H1 (cell line): ENCODE data around the gene DERL3. TPM values are rescaled to one million over a fixed set of nuclear protein-coding genes. Genes with fewer than 3 reads are reported as not detected.

Experiments used
- CTCF ChIA-PET: fragments of 300-600 bp; sonication (Branson Sonifier 250); formaldehyde crosslinking; loops from one replicate; lab custom pipeline; 2021; ENCODE audit not compliant: partially characterized antibody; lab: Charles Lee
- POLR2A ChIA-PET: fragments of 300-600 bp; sonication (Branson Sonifier 250); formaldehyde crosslinking; loops from one replicate; lab custom pipeline; 2021; ENCODE audit warnings: inconsistent platforms; ENCODE audit not compliant: partially characterized antibody; lab: Charles Lee
- DNase-seq, 2 experiments: peaks; one replicate each; pipeline versions ENCODE4 v3.0.0 to v3.0.0-alpha.2; 2010 to 2022; ENCODE audit warnings: low spot score in 2 of 2, low read depth in 1 of 2, mixed read lengths in 1 of 2
- FAIRE-seq: peaks from 2 replicates; lab custom pipeline; 2011; peaks lifted over from hg19 to GRCh38; lab: Jason Lieb, UNC
- H2AFZ ChIP-seq: 2 replicates; pipeline ENCODE4 v1.8.1; 2012; ENCODE audit warnings: low read length, inconsistent platforms
- H2AK5ac ChIP-seq: 2 replicates; pipeline ENCODE4 v1.6.1; 2013; ENCODE audit warnings: low read depth, low read length
- H2BK120ac ChIP-seq: replicated peaks from 2 replicates; pipeline ENCODE3; 2013; ENCODE audit warnings: low read depth, low read length, inconsistent platforms
- H2BK12ac ChIP-seq: 2 replicates; pipeline ENCODE4 v1.6.1; 2013; ENCODE audit warnings: low read depth, low read length
- H2BK15ac ChIP-seq: 2 replicates; pipeline ENCODE4 v1.6.1; 2013; ENCODE audit warnings: low read length
- H2BK20ac ChIP-seq: 2 replicates; pipeline ENCODE4 v1.6.1; 2013; ENCODE audit warnings: low read length
- H2BK5ac ChIP-seq: 2 replicates; pipeline ENCODE4 v1.6.1; 2013; ENCODE audit warnings: low read depth, low read length
- H3K14ac ChIP-seq: 2 replicates; pipeline ENCODE4 v1.6.1; 2013; ENCODE audit warnings: inconsistent platforms; ENCODE audit not compliant: insufficient read length
- H3K18ac ChIP-seq: 2 replicates; pipeline ENCODE4 v1.6.1; 2013; ENCODE audit warnings: low read length; ENCODE audit errors: extremely low read depth
- H3K23ac ChIP-seq: 2 replicates; pipeline ENCODE4 v1.6.1; 2013; ENCODE audit warnings: inconsistent platforms; ENCODE audit not compliant: insufficient read length
- H3K23me2 ChIP-seq: 2 replicates; pipeline ENCODE4 v1.6.1; 2013; ENCODE audit warnings: low read depth, low read length
- H3K27ac ChIP-seq: 2 replicates; pipeline ENCODE4 v1.6.1; 2011; ENCODE audit warnings: low read depth, low read length, inconsistent platforms
- H3K27me3 ChIP-seq, 4 experiments: replicated peaks in 1 of 4; 1 replicate in 1 of 4; 2 replicates in 3 of 4; pipeline versions ENCODE4 v1.6.1 to v1.8.1; 2011 to 2013; ENCODE audit warnings: low read length in 3 of 4, mild to moderate bottlenecking in 3 of 4, inconsistent platforms in 2 of 4, mixed read lengths in 2 of 4, moderate library complexity in 1 of 4; ENCODE audit not compliant: control insufficient read depth in 3 of 4, insufficient read depth in 3 of 4; ENCODE audit errors: extremely low read depth in 1 of 4
- H3K36me3 ChIP-seq, 4 experiments: 2 replicates each; pipeline versions ENCODE4 v1.6.1 to v1.8.1; 2011 to 2013; ENCODE audit warnings: mild to moderate bottlenecking in 4 of 4, low read length in 3 of 4, moderate library complexity in 2 of 4, control low read depth in 1 of 4, inconsistent platforms in 1 of 4; ENCODE audit not compliant: insufficient read depth in 4 of 4, control insufficient read depth in 2 of 4
- H3K4ac ChIP-seq: replicated peaks from 2 replicates; pipeline ENCODE3; 2013; ENCODE audit warnings: low read length, low read depth, mixed read lengths, inconsistent platforms; ENCODE audit not compliant: insufficient read length
- H3K4me1 ChIP-seq, 4 experiments: replicated peaks in 1 of 4; 1 replicate in 1 of 4; 2 replicates in 3 of 4; pipeline versions ENCODE4 v1.6.1 to v1.8.1; 2011 to 2013; ENCODE audit warnings: low read length in 3 of 4, inconsistent platforms in 2 of 4, mixed read lengths in 1 of 4; ENCODE audit not compliant: insufficient read depth in 4 of 4, control insufficient read depth in 3 of 4
- H3K4me2 ChIP-seq, 2 experiments: 2 replicates each; pipeline versions ENCODE4 v1.6.1 to v1.8.1; 2011 to 2013; ENCODE audit warnings: low read depth in 2 of 2, low read length in 2 of 2, control low read depth in 1 of 2, inconsistent platforms in 1 of 2, mild to moderate bottlenecking in 1 of 2; ENCODE audit not compliant: insufficient read depth in 1 of 2
- H3K4me3 ChIP-seq, 4 experiments: fragments of 200-600, 300-600 bp in 1 of 4; sonication (generic), shearing (Covaris generic), sonication (Bioruptor Twin) in 1 of 4; 2 replicates each; pipeline versions ENCODE4 v1.5.1 to v1.8.1; 2011 to 2016; ENCODE audit warnings: low read length in 4 of 4, low read depth in 3 of 4, control low read depth in 2 of 4, inconsistent platforms in 2 of 4, mild to moderate bottlenecking in 2 of 4, mixed read lengths in 1 of 4, moderate library complexity in 1 of 4; ENCODE audit not compliant: insufficient read depth in 2 of 4; ENCODE audit errors: extremely low read depth in 1 of 4
- H3K56ac ChIP-seq: replicated peaks from 2 replicates; pipeline ENCODE3; 2013; ENCODE audit warnings: low read depth, mild to moderate bottlenecking, mixed read lengths, low read length, inconsistent platforms; ENCODE audit not compliant: insufficient read length
- H3K79me1 ChIP-seq: 2 replicates; pipeline ENCODE4 v1.6.1; 2013; ENCODE audit warnings: low read depth, low read length, control low read depth
- H3K79me2 ChIP-seq, 2 experiments: 2 replicates each; pipeline versions ENCODE4 v1.6.1 to v1.8.1; 2012 to 2013; ENCODE audit warnings: low read length in 2 of 2, mild to moderate bottlenecking in 2 of 2, inconsistent platforms in 1 of 2; ENCODE audit not compliant: insufficient read depth in 2 of 2, control insufficient read depth in 1 of 2
- H3K9ac ChIP-seq, 4 experiments: replicated peaks in 1 of 4; 1 replicate in 1 of 4; 2 replicates in 3 of 4; pipeline versions ENCODE4 v1.6.1 to v1.8.1; 2011 to 2013; ENCODE audit warnings: low read depth in 3 of 4, low read length in 3 of 4, control low read depth in 2 of 4, mild to moderate bottlenecking in 2 of 4, moderate library complexity in 2 of 4, inconsistent platforms in 1 of 4; ENCODE audit errors: extremely low read depth in 1 of 4
- H3K9me3 ChIP-seq, 2 experiments: 2 replicates each; pipeline versions ENCODE4 v1.6.1 to v1.8.1; 2012 to 2013; ENCODE audit warnings: mild to moderate bottlenecking in 2 of 2, moderate library complexity in 2 of 2, control low read depth in 1 of 2, inconsistent platforms in 1 of 2, low read depth in 1 of 2, low read length in 1 of 2, mixed read lengths in 1 of 2; ENCODE audit not compliant: insufficient read depth in 2 of 2
- H4K20me1 ChIP-seq, 2 experiments: replicated peaks in 1 of 2; 2 replicates each; pipeline versions ENCODE3 to v1.8.1; 2011 to 2013; ENCODE audit warnings: inconsistent platforms in 2 of 2, low read length in 2 of 2, mild to moderate bottlenecking in 1 of 2; ENCODE audit not compliant: insufficient read depth in 2 of 2, control insufficient read depth in 1 of 2
- H4K5ac ChIP-seq: 2 replicates; pipeline ENCODE4 v1.6.1; 2013; ENCODE audit warnings: low read length, low read depth, mixed read lengths, inconsistent platforms; ENCODE audit not compliant: insufficient read length
- H4K8ac ChIP-seq: 2 replicates; pipeline ENCODE4 v1.8.0; 2013; ENCODE audit warnings: mild to moderate bottlenecking, moderate library complexity, low read length, inconsistent platforms; ENCODE audit not compliant: insufficient read depth; ENCODE audit errors: extremely low read depth
- H4K91ac ChIP-seq: replicated peaks from 2 replicates; pipeline ENCODE3; 2013; ENCODE audit warnings: low read length, mixed read lengths, inconsistent platforms; ENCODE audit not compliant: insufficient read length
- CBX5 ChIP-seq: fragments of 300-800, 300-1000 bp; sonication (generic); IDR thresholded peaks from 2 replicates; pipeline ENCODE4 v1.7.1; 2016; ENCODE audit warnings: antibody characterized with exemption, low read length, low read depth
- CTBP2 ChIP-seq: IDR thresholded peaks from 2 replicates; pipeline ENCODE4 v1.7.0; 2011; ENCODE audit warnings: borderline replicate concordance, mild to moderate bottlenecking, moderate library complexity, mixed read lengths, low read length; ENCODE audit not compliant: insufficient read depth, insufficient read length
- FOSL1 ChIP-seq: IDR thresholded peaks from 2 replicates; pipeline ENCODE4 v1.6.1; 2011; ENCODE audit warnings: mild to moderate bottlenecking, low read depth, low read length, moderate library complexity; ENCODE audit not compliant: insufficient read depth
- KDM4A ChIP-seq: IDR thresholded peaks from one replicate; pipeline ENCODE4 v1.7.1; 2012; ENCODE audit warnings: low read depth, mild to moderate bottlenecking, moderate library complexity, low read length, inconsistent platforms; ENCODE audit not compliant: severe bottlenecking
- TCF12 ChIP-seq: IDR thresholded peaks from 2 replicates; pipeline ENCODE4 v1.6.1; 2011; ENCODE audit warnings: low read depth, mild to moderate bottlenecking, low read length
- WGBS, 2 experiments: shearing (Covaris generic) in 1 of 2; methylation state at CpG; one replicate each; pipeline versions ENCODE4 v1.1.6 to v1.1.7; 2013 to 2015; ENCODE audit warnings: low lambda C conversion rate in 2 of 2, mixed read lengths in 2 of 2, inconsistent platforms in 1 of 2, low coverage in 1 of 2, missing lambda C conversion rate in 1 of 2; ENCODE audit not compliant: insufficient replicate concordance in 2 of 2, insufficient coverage in 1 of 2, insufficient read length in 1 of 2; ENCODE audit errors: extremely low coverage in 1 of 2, missing lambda C conversion rate in 1 of 2; 5-methylcytosine and 5-hydroxymethylcytosine counted together
- polyA plus RNA-seq, 7 experiments: library from polyadenylated mRNA; depleted of rRNA in 3 of 7; stranded (reverse) in 5 of 7; unstranded in 2 of 7; fragments of >200 nt in 5 of 7; fragments of 200-250 nt in 2 of 7; gene quantifications; 1 replicate in 5 of 7; 2 replicates in 1 of 7; 4 replicates in 1 of 7; pipeline versions ENCODE4 v1.2.1 to v1.2.3, GENCODE V29; 2011 to 2013; ENCODE audit warnings: missing spikeins in 2 of 7, mixed read lengths in 2 of 7
- total RNA-seq: library from RNA; stranded (reverse); fragmentation: NEBNext Ultra II Directional; extraction: Animal tissue kit (Norgen Biotek cat#: 25700); gene quantifications from 2 replicates; pipeline ENCODE4 v1.2.1, GENCODE V29; 2021
- TF ChIP-seq, protein P1 (sequence below): IDR thresholded peaks from 2 replicates; pipeline ENCODE4 v1.6.1; 2011; ENCODE audit warnings: low read length, improper control_type of control experiment

Gene DERL3
- total and polyA plus RNA-seq, 2 of the 8 experiments (the other 6 are each of a cell fraction or from before 2014, with no cell fraction given) = 8.7 to 19.5 TPM

- Histone ChIP-seq H4K5ac (no peak overlapping the region), H2BK5ac (no peak overlapping the region), H3K56ac (no peak overlapping the region), H2AFZ (no peak overlapping the region), H3K36me3 (peaks cover 15 to 50% (median 37%) of the 10 kb centered on the region in 4 experiments; a peak in 7 of 8 replicates), H4K91ac (no peak overlapping the region), H3K79me1 (no peaks in the 10 kb centered on the region; the same call in 1 of the 2 replicates), H3K4me3 (no peak overlapping the region), H3K18ac (no peak overlapping the region), H3K4me1 (no peaks in the 10 kb centered on the region), H2BK12ac (no peak overlapping the region), H3K4ac (no peak overlapping the region), H3K23me2 (no peaks in the 10 kb centered on the region), H2BK20ac (no peak overlapping the region), H3K79me2 (peaks cover 0 to 15% of the 10 kb centered on the region in 2 experiments; a peak in 2 of 4 replicates), H3K9ac (no peak overlapping the region), H4K8ac (no peak overlapping the region), H3K27me3 (no peaks in the 10 kb centered on the region), H2BK15ac (no peak overlapping the region), H3K9me3 (no peaks in the 10 kb centered on the region), H3K23ac (no peak overlapping the region), H2BK120ac (no peak overlapping the region), H3K27ac (no peak overlapping the region)
- FAIRE-seq (no peak), DNase-seq (no peak)
- POLR2A ChIA-PET = interaction anchor here (1.1 kb wide), 1 partner anchor 10 kb away, joined by 6 read pairs; the partner anchor contains the start of gene SMARCB1
- CTCF ChIA-PET = interaction anchor here (2.3 kb wide), 1 partner anchor 53 kb away, joined by 7 read pairs; no protein-coding TSS in a partner anchor
- WGBS, 2 experiments = 93% methylated on average over 5 of the region's 5 CpGs; no CpG with 5 or more reads in 1 of the 2 experiments
- TF ChIP-seq CBX5 = no peak
- TF ChIP-seq FOSL1 = no peak
- no peak for TF ChIP-seq TCF12
- TF ChIP-seq, protein P1, sequence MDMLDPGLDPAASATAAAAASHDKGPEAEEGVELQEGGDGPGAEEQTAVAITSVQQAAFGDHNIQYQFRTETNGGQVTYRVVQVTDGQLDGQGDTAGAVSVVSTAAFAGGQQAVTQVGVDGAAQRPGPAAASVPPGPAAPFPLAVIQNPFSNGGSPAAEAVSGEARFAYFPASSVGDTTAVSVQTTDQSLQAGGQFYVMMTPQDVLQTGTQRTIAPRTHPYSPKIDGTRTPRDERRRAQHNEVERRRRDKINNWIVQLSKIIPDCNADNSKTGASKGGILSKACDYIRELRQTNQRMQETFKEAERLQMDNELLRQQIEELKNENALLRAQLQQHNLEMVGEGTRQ = no peak
- TF ChIP-seq CTBP2 = no peak
- no peak for TF ChIP-seq KDM4A
- TF ChIP-seq, all 59 proteins: peak for 0
- Histone ChIP-seq H4K20me1 (peaks cover 2 to 20% of the 10 kb centered on the region in 2 experiments), H3K4me2 (no peak overlapping the region), H3K14ac (no peak overlapping the region), H2AK5ac (no peak overlapping the region)
Observed at GRCh38 chr22:23796461-23796860, 42.3 kb downstream of the DERL3 start.
